MM.1S (cell line): Measurements from ENCODE around the gene TBX19.
A peak's percentile ranks its signal among the peaks of the same experiment; 100 is the strongest.

Experiments
- DNase-seq: peaks from one replicate; pipeline ENCODE4 v3.0.0-alpha.2; 2015
- H2AFZ ChIP-seq: fragments of 300-600 bp; sonication (generic); 2 replicates; pipeline ENCODE4 v1.6.0; 2016; ENCODE audit warnings: antibody characterized with exemption, low read length
- H3F3A ChIP-seq: fragments of 300-600 bp; sonication (generic); 2 replicates; pipeline ENCODE4 v1.6.1; 2016; ENCODE audit warnings: mild to moderate bottlenecking, antibody characterized with exemption, low read length, moderate library complexity, mixed read lengths; ENCODE audit not compliant: insufficient read depth
- H3K27ac ChIP-seq: fragments of 300-600 bp; sonication (generic); 2 replicates; pipeline ENCODE4 v1.5.1; 2016; ENCODE audit warnings: mild to moderate bottlenecking, low read length
- H3K27me3 ChIP-seq: fragments of 300-600 bp; sonication (generic); replicated peaks from 2 replicates; pipeline ENCODE4 v1.6.0; 2016; ENCODE audit warnings: low read length; ENCODE audit not compliant: insufficient read depth
- H3K36me3 ChIP-seq: fragments of 300-600 bp; sonication (generic); replicated peaks from 2 replicates; pipeline ENCODE4 v1.6.1; 2016; ENCODE audit warnings: mild to moderate bottlenecking, low read length, mixed read lengths; ENCODE audit not compliant: insufficient read depth
- H3K4me1 ChIP-seq: fragments of 300-600 bp; sonication (generic); 2 replicates; pipeline ENCODE4 v1.6.1; 2016; ENCODE audit warnings: low read length, mixed read lengths
- H3K4me2 ChIP-seq: fragments of 300-600 bp; sonication (generic); 2 replicates; pipeline ENCODE4 v1.6.0; 2016; ENCODE audit warnings: low read depth, low read length
- H3K4me3 ChIP-seq: fragments of 300-600 bp; sonication (generic); 2 replicates; pipeline ENCODE4 v1.5.1; 2016; ENCODE audit warnings: low read length, mixed read lengths
- H3K79me2 ChIP-seq: fragments of 300-600 bp; sonication (generic); 2 replicates; pipeline ENCODE4 v1.6.1; 2016; ENCODE audit warnings: mixed run types, low read length, mixed read lengths
- H3K9ac ChIP-seq: fragments of 300-600 bp; sonication (generic); 2 replicates; pipeline ENCODE4 v1.6.1; 2016; ENCODE audit warnings: low read length, mixed read lengths
- H3K9me2 ChIP-seq: fragments of 300-600 bp; sonication (generic); replicated peaks from 2 replicates; pipeline ENCODE4 v1.6.1; 2016; ENCODE audit warnings: mild to moderate bottlenecking, low read length, mixed read lengths; ENCODE audit not compliant: insufficient read depth
- H3K9me3 ChIP-seq: fragments of 300-600 bp; sonication (generic); replicated peaks from 2 replicates; pipeline ENCODE4 v1.6.1; 2016; ENCODE audit warnings: mild to moderate bottlenecking, low read length, mixed read lengths; ENCODE audit not compliant: insufficient read depth
- H4K20me1 ChIP-seq: fragments of 300-600 bp; sonication (generic); 2 replicates; pipeline ENCODE4 v1.6.1; 2016; ENCODE audit warnings: mild to moderate bottlenecking, low read length, moderate library complexity, mixed read lengths; ENCODE audit not compliant: insufficient read depth
- CTCF ChIP-seq: fragments of 300-600 bp; sonication (generic); IDR thresholded peaks from 2 replicates; pipeline ENCODE4 v1.5.1; 2016; ENCODE audit warnings: antibody characterized with exemption, low read length, mixed read lengths
- EZH2 ChIP-seq: fragments of 300-600 bp; sonication (generic); optimal IDR thresholded peaks from 2 replicates; pipeline ENCODE3; 2017; ENCODE audit warnings: low read depth, mild to moderate bottlenecking, antibody characterized with exemption, low read length, mixed read lengths
- EZH2phosphoT487 ChIP-seq: fragments of 300-600 bp; sonication (generic); IDR thresholded peaks from 2 replicates; pipeline ENCODE4 v1.6.1; 2018; ENCODE audit warnings: antibody characterized with exemption, low read length

The TBX19 gene

DNA sequence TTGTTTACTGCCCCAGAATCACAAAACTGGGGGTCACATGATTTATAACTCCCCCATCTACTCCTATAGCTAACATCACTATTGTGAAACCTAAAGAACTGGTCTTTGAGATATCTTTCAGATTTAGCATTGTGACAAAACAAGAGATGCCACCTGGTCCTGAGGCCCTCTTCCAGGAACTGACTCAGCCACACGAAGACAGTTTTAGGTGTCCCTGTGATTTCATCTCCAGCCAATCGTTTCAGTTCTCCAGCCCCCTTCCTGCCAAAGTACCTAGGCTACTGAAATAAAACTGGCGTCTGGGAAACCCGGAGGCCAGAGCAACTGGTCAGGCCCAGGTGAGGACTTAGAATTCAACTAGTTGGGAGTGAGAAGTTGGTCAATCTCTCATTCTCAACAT is 36.6 kb downstream of the TBX19 start:
- no peaks in the 10 kb centered on the region for H3K9me2 ChIP-seq
- H3K4me3 ChIP-seq = 0 out of 2 replicates have a peak overlapping the region, but pooled peaks have one; percentile 2
- DNase-seq = peak; percentile 94
- peak overlapping the region; percentile 9; the same call in 1 of the 2 replicates for H2AFZ ChIP-seq
- H3K4me2 ChIP-seq = peak overlapping the region; percentile 43
- H3K36me3 ChIP-seq = no peaks in the 10 kb centered on the region
- no peaks in the 10 kb centered on the region for H3K79me2 ChIP-seq
- H3F3A ChIP-seq = peaks cover 17% of the 10 kb centered on the region
- no peaks in the 10 kb centered on the region for H3K9me3 ChIP-seq
- TF ChIP-seq EZH2phosphoT487 (no peak), EZH2 (no peak), CTCF (no peak)
- peaks cover 82% of the 10 kb centered on the region for H3K4me1 ChIP-seq
- H4K20me1 ChIP-seq = no peaks in the 10 kb centered on the region
- H3K27me3 ChIP-seq = no peaks in the 10 kb centered on the region
- H3K27ac ChIP-seq = peak overlapping the region; percentile 66; the same call in 1 of the 2 replicates
- peak overlapping the region; percentile 11; the same call in 1 of the 2 replicates for H3K9ac ChIP-seq

GRCh38 chr1:168319691-168320090 is 39.0 kb downstream of the TBX19 start:
- no peaks in the 10 kb centered on the region for H3K9me2 ChIP-seq
- H2AFZ ChIP-seq = no peak overlapping the region
- no peaks in the 10 kb centered on the region for H3K27me3 ChIP-seq
- H3K4me2 ChIP-seq = no peak overlapping the region
- H3K4me1 ChIP-seq = peaks cover 65% of the 10 kb centered on the region
- H3K79me2 ChIP-seq = no peaks in the 10 kb centered on the region
- peaks cover 19% of the 10 kb centered on the region for H3F3A ChIP-seq
- H3K36me3 ChIP-seq = no peaks in the 10 kb centered on the region
- H3K9ac ChIP-seq = no peak overlapping the region
- DNase-seq = no peak
- no peaks in the 10 kb centered on the region for H4K20me1 ChIP-seq
- H3K9me3 ChIP-seq = no peaks in the 10 kb centered on the region
- TF ChIP-seq EZH2phosphoT487 (no peak), CTCF (no peak), EZH2 (no peak)
- H3K27ac ChIP-seq = no peak overlapping the region
- no peak overlapping the region for H3K4me3 ChIP-seq

DNA sequence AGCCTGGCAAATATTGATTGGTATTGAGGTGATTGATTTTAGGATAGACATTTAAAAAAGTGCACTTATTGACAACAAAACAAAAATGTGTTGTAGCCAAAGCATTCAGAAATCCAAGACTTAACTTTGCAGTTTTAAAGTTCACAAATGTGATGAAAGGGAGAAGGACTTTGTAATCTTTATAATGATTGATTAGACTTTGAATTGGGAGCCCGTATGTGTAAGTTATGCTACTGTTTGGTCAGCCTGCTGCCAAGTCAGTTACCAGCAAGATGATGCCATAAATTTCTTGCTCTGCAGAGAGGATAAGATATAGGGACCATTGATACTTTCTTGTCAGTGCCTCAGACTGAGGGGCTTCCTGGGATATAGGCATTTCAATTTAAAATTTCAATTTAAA is 39.5 kb downstream of the TBX19 start:
- H4K20me1 ChIP-seq = no peaks in the 10 kb centered on the region
- no peak overlapping the region for H3K4me2 ChIP-seq
- peaks cover 19% of the 10 kb centered on the region for H3F3A ChIP-seq
- peaks cover 65% of the 10 kb centered on the region for H3K4me1 ChIP-seq
- H3K4me3 ChIP-seq = no peak overlapping the region
- H3K9me2 ChIP-seq = no peaks in the 10 kb centered on the region
- H2AFZ ChIP-seq = no peak overlapping the region
- H3K79me2 ChIP-seq = no peaks in the 10 kb centered on the region
- DNase-seq = no peak
- H3K27me3 ChIP-seq = no peaks in the 10 kb centered on the region
- H3K27ac ChIP-seq = no peak overlapping the region
- H3K9me3 ChIP-seq = no peaks in the 10 kb centered on the region
- no peak for TF ChIP-seq EZH2phosphoT487
- no peaks in the 10 kb centered on the region for H3K36me3 ChIP-seq
- no peak overlapping the region for H3K9ac ChIP-seq

DNA sequence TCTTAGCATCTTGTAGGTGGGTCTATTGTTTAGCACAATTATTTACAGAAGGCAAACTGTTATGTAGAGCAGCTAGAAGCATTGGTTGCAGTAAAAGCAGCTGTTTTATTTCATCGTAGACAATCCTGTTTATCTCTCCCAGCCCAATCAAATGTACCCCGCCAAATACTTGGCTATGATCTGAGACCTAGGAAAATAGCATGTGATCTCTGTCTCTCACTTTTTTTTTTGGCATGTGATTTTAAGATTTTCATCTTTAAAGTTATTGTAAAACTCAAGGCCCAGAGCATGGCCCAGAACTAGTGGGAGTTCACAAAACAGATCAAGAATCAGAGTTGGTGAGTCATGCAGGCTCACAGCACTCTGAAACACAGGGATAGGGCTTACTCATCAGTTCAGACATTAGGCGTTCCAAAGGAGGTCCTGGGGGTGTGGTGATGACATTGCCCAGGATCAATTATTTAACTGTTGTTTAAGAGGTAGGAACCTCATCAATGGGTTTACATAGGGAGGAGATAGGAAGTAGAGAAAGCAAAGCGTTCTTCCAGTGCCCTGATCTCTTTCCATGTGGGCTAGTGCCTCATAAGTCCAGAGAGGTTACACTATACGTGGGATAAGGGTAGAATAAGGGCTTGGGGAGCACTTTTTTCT is 40.2 kb downstream of the TBX19 start:
- no peaks in the 10 kb centered on the region for H3K9me2 ChIP-seq
- no peaks in the 10 kb centered on the region for H3K27me3 ChIP-seq
- H3K4me3 ChIP-seq = no peak overlapping the region
- H3K9ac ChIP-seq = no peak overlapping the region
- H3K36me3 ChIP-seq = no peaks in the 10 kb centered on the region
- H4K20me1 ChIP-seq = no peaks in the 10 kb centered on the region
- H3K79me2 ChIP-seq = no peaks in the 10 kb centered on the region
- H3K27ac ChIP-seq = no peak overlapping the region
- H3K4me1 ChIP-seq = peaks cover 60% of the 10 kb centered on the region
- peaks cover 19% of the 10 kb centered on the region for H3F3A ChIP-seq
- DNase-seq = no peak
- TF ChIP-seq EZH2phosphoT487 (no peak), CTCF (no peak), EZH2 (no peak)
- H2AFZ ChIP-seq = no peak overlapping the region
- H3K4me2 ChIP-seq = no peak overlapping the region
- H3K9me3 ChIP-seq = no peaks in the 10 kb centered on the region
